IMR-90 (cell line): ENCODE data around the gene DYNC1LI2. TPM values are rescaled to one million over a fixed set of nuclear protein-coding genes. Genes with fewer than 3 reads are reported as not detected.

ENCODE experiments used
- ATAC-seq: fragments of 200-7000 bp; cut with Tn5 transposase; 2 replicates; pipeline ENCODE4 v1.9.1; 2020; ENCODE audit warnings: low read depth, mild to moderate bottlenecking, moderate library complexity
- BruUV-seq: library from RNA; stranded (reverse); fragments of 400-500 nt; replicated peaks from 2 replicates; lab custom pipeline; 2021; lab: Mats Ljungman, UMichigan
- CTCF ChIA-PET: fragments of 300-600 bp; formaldehyde crosslinking; extraction: SDS; loops from one replicate; lab custom pipeline; 2021; ENCODE audit warnings: antibody characterized with exemption; lab: Yijun Ruan, JAX
- POLR2A ChIA-PET: fragments of 300-600 bp; sonication (Branson Sonifier 250); formaldehyde crosslinking; loops from one replicate; lab custom pipeline; 2022; ENCODE audit warnings: antibody characterized with exemption; ENCODE audit not compliant: unreplicated experiment; lab: Charles Lee
- DNase-seq: peaks from one replicate; pipeline ENCODE4 v3.0.0; 2013
- H2AFZ ChIP-seq: replicated peaks from 2 replicates; pipeline ENCODE3; 2013; ENCODE audit warnings: low read length, mild to moderate bottlenecking; ENCODE audit not compliant: poor library complexity
- H2AK5ac ChIP-seq: 2 replicates; pipeline ENCODE4 v1.6.1; 2013; ENCODE audit warnings: low read depth, low read length, inconsistent platforms
- H2AK9ac ChIP-seq: replicated peaks from 2 replicates; pipeline ENCODE3; 2013; ENCODE audit warnings: mild to moderate bottlenecking, low read depth, low read length, moderate library complexity; ENCODE audit not compliant: poor library complexity
- H2BK120ac ChIP-seq: 2 replicates; pipeline ENCODE4 v1.6.1; 2013; ENCODE audit warnings: low read depth, low read length, inconsistent platforms
- H2BK15ac ChIP-seq: 3 replicates; pipeline ENCODE4 v1.6.1; 2013; ENCODE audit warnings: low read depth, low read length, inconsistent platforms
- H2BK20ac ChIP-seq: 2 replicates; pipeline ENCODE4 v1.6.1; 2013; ENCODE audit warnings: low read depth, mild to moderate bottlenecking, inconsistent platforms, low read length, moderate library complexity
- H2BK5ac ChIP-seq: 2 replicates; pipeline ENCODE4 v1.6.1; 2013; ENCODE audit warnings: mild to moderate bottlenecking, low read depth, low read length, inconsistent platforms; ENCODE audit not compliant: poor library complexity, severe bottlenecking
- H3K14ac ChIP-seq: replicated peaks from 2 replicates; pipeline ENCODE4 v1.6.1; 2013; ENCODE audit warnings: low read depth, low read length, inconsistent platforms
- H3K18ac ChIP-seq: 2 replicates; pipeline ENCODE4 v1.6.1; 2013; ENCODE audit warnings: low read depth, low read length, control low read depth
- H3K23ac ChIP-seq: 2 replicates; pipeline ENCODE4 v1.6.1; 2013; ENCODE audit warnings: low read depth, low read length, inconsistent platforms
- H3K27ac ChIP-seq: 2 replicates; pipeline ENCODE4 v1.5.1; 2013; ENCODE audit warnings: mild to moderate bottlenecking, control low read depth, low read length; ENCODE audit not compliant: insufficient read depth
- H3K27me3 ChIP-seq: 2 replicates; pipeline ENCODE4 v1.6.1; 2013; ENCODE audit warnings: low read length; ENCODE audit not compliant: control insufficient read depth, insufficient read depth
- H3K36me3 ChIP-seq: 2 replicates; pipeline ENCODE4 v1.6.1; 2013; ENCODE audit warnings: low read length, mixed read lengths; ENCODE audit not compliant: control insufficient read depth, insufficient read depth
- H3K4ac ChIP-seq: 2 replicates; pipeline ENCODE4 v1.6.1; 2013; ENCODE audit warnings: low read depth, low read length, inconsistent platforms
- H3K4me1 ChIP-seq: 2 replicates; pipeline ENCODE4 v1.6.1; 2013; ENCODE audit warnings: low read length, mixed read lengths; ENCODE audit not compliant: control insufficient read depth, insufficient read depth
- H3K4me2 ChIP-seq: 2 replicates; pipeline ENCODE4 v1.6.1; 2013; ENCODE audit warnings: low read depth, mild to moderate bottlenecking, control low read depth, low read length, moderate library complexity
- H3K4me3 ChIP-seq: 2 replicates; pipeline ENCODE4 v1.5.1; 2013; ENCODE audit warnings: low read depth, mild to moderate bottlenecking, control low read depth, low read length, moderate library complexity; ENCODE audit not compliant: insufficient read depth
- H3K56ac ChIP-seq: 2 replicates; pipeline ENCODE4 v1.6.1; 2013; ENCODE audit warnings: low read length, inconsistent platforms; ENCODE audit not compliant: insufficient read depth; ENCODE audit errors: extremely low read depth
- H3K79me1 ChIP-seq, 2 experiments: 2 replicates each; pipeline ENCODE4 v1.6.1; 2013; ENCODE audit warnings: low read length in 2 of 2, inconsistent platforms in 1 of 2, low read depth in 1 of 2
- H3K9ac ChIP-seq: 2 replicates; pipeline ENCODE4 v1.6.1; 2013; ENCODE audit warnings: low read depth, low read length, control low read depth
- H3K9me1 ChIP-seq: 2 replicates; pipeline ENCODE4 v1.6.1; 2013; ENCODE audit warnings: low read length, inconsistent platforms; ENCODE audit not compliant: insufficient read depth
- H3K9me3 ChIP-seq: 2 replicates; pipeline ENCODE4 v1.6.1; 2013; ENCODE audit warnings: low read length; ENCODE audit not compliant: control insufficient read depth, insufficient read depth
- H4K20me1 ChIP-seq: 2 replicates; pipeline ENCODE4 v1.6.1; 2013; ENCODE audit warnings: low read length, inconsistent platforms; ENCODE audit not compliant: insufficient read depth
- H4K5ac ChIP-seq: 2 replicates; pipeline ENCODE4 v1.6.1; 2013; ENCODE audit warnings: mild to moderate bottlenecking, low read depth, low read length, control low read depth
- H4K8ac ChIP-seq, 2 experiments: 2 replicates each; pipeline ENCODE4 v1.6.1; 2013; ENCODE audit warnings: low read depth in 2 of 2, low read length in 2 of 2, control low read depth in 1 of 2, inconsistent platforms in 1 of 2
- H4K91ac ChIP-seq: 2 replicates; pipeline ENCODE4 v1.6.1; 2013; ENCODE audit warnings: low read depth, low read length, inconsistent platforms; ENCODE audit not compliant: insufficient read depth
- BHLHE40 ChIP-seq: fragments of 150-350 bp; IDR thresholded peaks from 2 replicates; pipeline ENCODE4 v1.6.1; 2016; ENCODE audit warnings: mild to moderate bottlenecking, low read depth, low read length
- CEBPB ChIP-seq: IDR thresholded peaks from 2 replicates; pipeline ENCODE4 v1.6.1; 2012; ENCODE audit warnings: low read depth, low read length, improper control_type of control experiment
- CHD1 ChIP-seq: IDR thresholded peaks from 2 replicates; pipeline ENCODE4 v1.6.1; 2012; ENCODE audit warnings: low read depth, low read length, improper control_type of control experiment
- FOS ChIP-seq: fragments of 150-350 bp; IDR thresholded peaks from 2 replicates; pipeline ENCODE4 v1.6.1; 2016; ENCODE audit warnings: low read depth, low read length
- MAFK ChIP-seq: IDR thresholded peaks from 2 replicates; pipeline ENCODE4 v1.6.1; 2012; ENCODE audit warnings: low read depth, low read length, improper control_type of control experiment
- MAZ ChIP-seq: IDR thresholded peaks from 2 replicates; pipeline ENCODE4 v1.6.1; 2012; ENCODE audit warnings: low read depth, mild to moderate bottlenecking, low read length, improper control_type of control experiment, moderate library complexity, borderline replicate concordance
- MXI1 ChIP-seq: IDR thresholded peaks from 2 replicates; pipeline ENCODE4 v1.6.1; 2012; ENCODE audit warnings: low read depth, mild to moderate bottlenecking, low read length, moderate library complexity, borderline replicate concordance
- NFE2L2 ChIP-seq: fragments of 150-350 bp; IDR thresholded peaks from 2 replicates; pipeline ENCODE4 v1.6.1; 2016; ENCODE audit warnings: low read depth, mild to moderate bottlenecking, low read length
- POLR2A ChIP-seq: IDR thresholded peaks from 2 replicates; pipeline ENCODE4 v1.6.1; 2012; ENCODE audit warnings: mild to moderate bottlenecking, low read depth, low read length
- RAD21 ChIP-seq: IDR thresholded peaks from 2 replicates; pipeline ENCODE4 v1.6.1; 2012; ENCODE audit warnings: low read length, improper control_type of control experiment
- RCOR1 ChIP-seq: IDR thresholded peaks from 2 replicates; pipeline ENCODE4 v1.6.1; 2012; ENCODE audit warnings: mild to moderate bottlenecking, low read length, improper control_type of control experiment; ENCODE audit not compliant: insufficient replicate concordance
- RFX5 ChIP-seq: IDR thresholded peaks from 2 replicates; pipeline ENCODE4 v1.8.0; 2012; ENCODE audit warnings: low read depth, mild to moderate bottlenecking, low read length, moderate library complexity
- USF2 ChIP-seq: fragments of 150-350 bp; IDR thresholded peaks from 2 replicates; pipeline ENCODE4 v1.6.1; 2017; ENCODE audit warnings: mild to moderate bottlenecking, antibody characterized with exemption, low read length, low read depth
- WGBS, 2 experiments: methylation state at CpG; one replicate each; pipeline versions ENCODE4 v1.1.5 to v1.1.7; 2013; ENCODE audit warnings: missing lambda C conversion rate in 2 of 2; ENCODE audit not compliant: insufficient read length in 1 of 2; ENCODE audit errors: extremely low coverage in 2 of 2; 5-methylcytosine and 5-hydroxymethylcytosine counted together
- dilution Hi-C: fragments of 300-500 bp; cut with HindIII; formaldehyde crosslinking; loops from one replicate; pipeline ENCODE4 v1.14.3; 2018; ENCODE audit warnings: low sequenced_read_pairs; ENCODE audit not compliant: unreplicated experiment
- in situ Hi-C: fragments of 300-500 bp; cut with MboI; formaldehyde crosslinking; loops from 3 replicates; pipeline ENCODE4 v1.14.3; 2019; ENCODE audit warnings: low sequenced_read_pairs, inconsistent platforms, mixed read lengths
- intact Hi-C: fragments of 100-400 bp; cut with micrococcal nuclease; formaldehyde crosslinking; loops from 2 replicates; pipeline ENCODE4 v1.10.0; 2022
- polyA plus RNA-seq, 3 experiments: library from polyadenylated mRNA; depleted of rRNA; stranded (reverse); fragments of >200 nt; gene quantifications; 2 replicates each; pipeline ENCODE4 v1.2.3, GENCODE V29; 2012; ENCODE audit warnings: low replicate concordance in 1 of 3
- total RNA-seq: library from RNA; depleted of rRNA; stranded (reverse); fragments of >200 nt; gene quantifications from 2 replicates; pipeline ENCODE4 v1.2.3, GENCODE V29; 2012
- TF ChIP-seq, protein P1 (sequence below): conservative IDR thresholded peaks from 2 replicates; pipeline ENCODE4 v1.5.1; 2012; ENCODE audit warnings: mild to moderate bottlenecking, low read depth, low read length, improper control_type of control experiment
- TF ChIP-seq, protein P2 (sequence below): fragments of 150-350 bp; IDR thresholded peaks from 2 replicates; pipeline ENCODE4 v1.6.1; 2016; ENCODE audit warnings: low read depth, mild to moderate bottlenecking, low read length, moderate library complexity, borderline replicate concordance

Gene DYNC1LI2
- total and polyA plus RNA-seq, 2 of the 4 experiments (the other 2 are of a cell fraction) = 65.3 to 88.4 TPM

DNA sequence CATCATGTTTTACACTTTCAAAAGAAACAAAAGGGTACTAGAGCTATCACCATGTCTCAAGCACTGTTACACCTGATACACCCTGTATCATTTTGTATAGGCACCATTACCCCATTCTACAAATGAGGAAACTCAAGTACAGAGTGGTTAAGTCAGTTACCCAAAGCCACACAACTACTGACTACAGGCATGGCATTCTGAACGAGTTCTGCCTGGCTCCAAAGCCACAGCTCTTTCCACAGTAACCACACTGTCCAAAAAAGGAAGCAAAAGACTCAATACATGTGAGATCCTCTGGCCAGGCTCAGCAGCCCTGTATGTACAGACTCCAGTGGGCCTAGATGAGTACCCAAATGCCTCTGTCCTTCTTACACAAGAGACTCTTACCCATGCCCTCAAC, 4.7 kb downstream of the DYNC1LI2 start (continued):
- TF ChIP-seq, protein P1, sequence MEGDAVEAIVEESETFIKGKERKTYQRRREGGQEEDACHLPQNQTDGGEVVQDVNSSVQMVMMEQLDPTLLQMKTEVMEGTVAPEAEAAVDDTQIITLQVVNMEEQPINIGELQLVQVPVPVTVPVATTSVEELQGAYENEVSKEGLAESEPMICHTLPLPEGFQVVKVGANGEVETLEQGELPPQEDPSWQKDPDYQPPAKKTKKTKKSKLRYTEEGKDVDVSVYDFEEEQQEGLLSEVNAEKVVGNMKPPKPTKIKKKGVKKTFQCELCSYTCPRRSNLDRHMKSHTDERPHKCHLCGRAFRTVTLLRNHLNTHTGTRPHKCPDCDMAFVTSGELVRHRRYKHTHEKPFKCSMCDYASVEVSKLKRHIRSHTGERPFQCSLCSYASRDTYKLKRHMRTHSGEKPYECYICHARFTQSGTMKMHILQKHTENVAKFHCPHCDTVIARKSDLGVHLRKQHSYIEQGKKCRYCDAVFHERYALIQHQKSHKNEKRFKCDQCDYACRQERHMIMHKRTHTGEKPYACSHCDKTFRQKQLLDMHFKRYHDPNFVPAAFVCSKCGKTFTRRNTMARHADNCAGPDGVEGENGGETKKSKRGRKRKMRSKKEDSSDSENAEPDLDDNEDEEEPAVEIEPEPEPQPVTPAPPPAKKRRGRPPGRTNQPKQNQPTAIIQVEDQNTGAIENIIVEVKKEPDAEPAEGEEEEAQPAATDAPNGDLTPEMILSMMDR = no peak
- TF ChIP-seq MXI1 = no peak

GRCh38 chr16:66746048-66746447, 5.4 kb downstream of the DYNC1LI2 start:
- Histone ChIP-seq H3K4me2 (no peak overlapping the region), H2AK5ac (no peak overlapping the region), H3K4ac (no peak overlapping the region), H3K14ac (no peak overlapping the region), H2AFZ (no peak overlapping the region), H2BK120ac (no peak overlapping the region), H4K20me1 (peaks cover 82% of the 10 kb centered on the region), H3K23ac (no peak overlapping the region), H4K5ac (no peak overlapping the region), H3K9ac (no peak overlapping the region), H2AK9ac (no peak overlapping the region), H3K27me3 (no peaks in the 10 kb centered on the region), H3K36me3 (peaks cover 45% of the 10 kb centered on the region), H4K91ac (no peak overlapping the region), H3K9me3 (no peaks in the 10 kb centered on the region), H3K27ac (no peak overlapping the region), H3K56ac (no peak overlapping the region), H2BK15ac (no peak overlapping the region), H3K9me1 (peaks cover 5% of the 10 kb centered on the region), H4K8ac (no peak overlapping the region), H3K4me1 (peaks cover 12% of the 10 kb centered on the region), H3K4me3 (no peak overlapping the region), H3K18ac (no peak overlapping the region), H2BK5ac (no peak overlapping the region), H2BK20ac (no peak overlapping the region), H3K79me1 (peaks cover 32 to 78% of the 10 kb centered on the region in 2 experiments)
- dilution Hi-C loops (no loop called here), intact Hi-C loops (loop anchor here (10.0 kb wide), 1 partner anchor 341 kb away; no protein-coding TSS in a partner anchor), in situ Hi-C loops (no loop called here)
- no peak for ATAC-seq
- POLR2A ChIA-PET = no interaction called here
- no TSS peak for BruUV-seq
- CTCF ChIA-PET = no interaction called here
- DNase-seq = no peak
- WGBS, 2 experiments = no CpG with 5 or more reads among the region's 3 CpGs
- TF ChIP-seq MXI1 (no peak), MAZ (no peak), MAFK (no peak), RCOR1 (no peak), BHLHE40 (no peak), POLR2A (no peak), CHD1 (no peak), RAD21 (no peak), FOS (no peak), RFX5 (no peak), CEBPB (no peak), USF2 (no peak), NFE2L2 (no peak)
- TF ChIP-seq, protein P2, sequence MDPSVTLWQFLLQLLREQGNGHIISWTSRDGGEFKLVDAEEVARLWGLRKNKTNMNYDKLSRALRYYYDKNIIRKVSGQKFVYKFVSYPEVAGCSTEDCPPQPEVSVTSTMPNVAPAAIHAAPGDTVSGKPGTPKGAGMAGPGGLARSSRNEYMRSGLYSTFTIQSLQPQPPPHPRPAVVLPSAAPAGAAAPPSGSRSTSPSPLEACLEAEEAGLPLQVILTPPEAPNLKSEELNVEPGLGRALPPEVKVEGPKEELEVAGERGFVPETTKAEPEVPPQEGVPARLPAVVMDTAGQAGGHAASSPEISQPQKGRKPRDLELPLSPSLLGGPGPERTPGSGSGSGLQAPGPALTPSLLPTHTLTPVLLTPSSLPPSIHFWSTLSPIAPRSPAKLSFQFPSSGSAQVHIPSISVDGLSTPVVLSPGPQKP = no peak
